ENCODE results near the gene CYP4F8.

DNA sequence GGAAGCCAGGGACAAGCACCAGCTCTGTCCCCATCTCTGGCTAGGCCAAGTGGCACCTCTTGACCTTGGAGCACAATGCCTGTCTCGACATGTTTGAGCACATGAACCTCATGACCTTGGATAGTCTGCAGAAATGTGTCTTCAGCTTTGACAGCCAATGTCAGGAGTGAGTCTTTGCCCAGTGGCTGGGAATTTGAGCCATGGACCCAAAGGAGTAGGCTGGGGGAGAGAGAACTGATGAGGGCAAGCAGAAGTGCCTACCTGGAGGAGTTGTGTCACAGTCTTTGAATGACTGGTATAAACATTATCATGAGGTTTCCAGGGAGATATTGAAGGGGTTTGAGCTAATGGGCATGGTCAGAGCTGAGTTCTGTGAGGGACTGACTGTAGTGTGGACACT lies 51.2 kb downstream of the CYP4F8 start:
- TF ChIP-seq EP300 (IDR thresholded peaks at IDR 0.05) = no peak
- TF ChIP-seq, protein P1, sequence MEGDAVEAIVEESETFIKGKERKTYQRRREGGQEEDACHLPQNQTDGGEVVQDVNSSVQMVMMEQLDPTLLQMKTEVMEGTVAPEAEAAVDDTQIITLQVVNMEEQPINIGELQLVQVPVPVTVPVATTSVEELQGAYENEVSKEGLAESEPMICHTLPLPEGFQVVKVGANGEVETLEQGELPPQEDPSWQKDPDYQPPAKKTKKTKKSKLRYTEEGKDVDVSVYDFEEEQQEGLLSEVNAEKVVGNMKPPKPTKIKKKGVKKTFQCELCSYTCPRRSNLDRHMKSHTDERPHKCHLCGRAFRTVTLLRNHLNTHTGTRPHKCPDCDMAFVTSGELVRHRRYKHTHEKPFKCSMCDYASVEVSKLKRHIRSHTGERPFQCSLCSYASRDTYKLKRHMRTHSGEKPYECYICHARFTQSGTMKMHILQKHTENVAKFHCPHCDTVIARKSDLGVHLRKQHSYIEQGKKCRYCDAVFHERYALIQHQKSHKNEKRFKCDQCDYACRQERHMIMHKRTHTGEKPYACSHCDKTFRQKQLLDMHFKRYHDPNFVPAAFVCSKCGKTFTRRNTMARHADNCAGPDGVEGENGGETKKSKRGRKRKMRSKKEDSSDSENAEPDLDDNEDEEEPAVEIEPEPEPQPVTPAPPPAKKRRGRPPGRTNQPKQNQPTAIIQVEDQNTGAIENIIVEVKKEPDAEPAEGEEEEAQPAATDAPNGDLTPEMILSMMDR (IDR thresholded peaks at IDR 0.05) = no peak
